Activated CD8-positive, alpha-beta memory T cell treated with anti-CD3 and anti-CD28 coated beads for 4 hours (primary cell): ENCODE results near the gene FXYD5.
"Not testable (repeated sequence)": the region's sequence is repeated elsewhere in the genome, so short reads cannot be mapped to it uniquely, and the experiment has no call there.

Source experiments
- DNase-seq, 2 donors: peaks; one replicate each; pipeline ENCODE4 v3.0.0-alpha.2; 2020; ENCODE audit warnings: low read depth in 2 of 2

Gene FXYD5

GRCh38 chr19:35119578-35120155 lies 34.9 kb upstream of the FXYD5 start:
- DNase-seq: no peak

GRCh38 chr19:35120492-35120891 lies 34.0 kb upstream of the FXYD5 start:
- DNase-seq: no peak

GRCh38 chr19:35120898-35121297 lies 33.6 kb upstream of the FXYD5 start:
- no peak for DNase-seq

GRCh38 chr19:35122687-35123551 lies 31.6 kb upstream of the FXYD5 start:
- DNase-seq: no peak

GRCh38 chr19:35123573-35123972 lies 31.0 kb upstream of the FXYD5 start:
- DNase-seq: no peak

GRCh38 chr19:35124098-35125060 lies 30.2 kb upstream of the FXYD5 start:
- DNase-seq: peak; percentile 72 to 76

GRCh38 chr19:35125270-35125717 lies 29.2 kb upstream of the FXYD5 start:
- DNase-seq: no peak

- no peak for DNase-seq
Measured at GRCh38 chr19:35125749-35126623, 28.5 kb upstream of the FXYD5 start.

- no peak for DNase-seq
Measured at GRCh38 chr19:35126624-35126959, 27.9 kb upstream of the FXYD5 start.

GRCh38 chr19:35127871-35128270 lies 26.7 kb upstream of the FXYD5 start:
- no peak for DNase-seq

GRCh38 chr19:35128398-35129057 lies 26.0 kb upstream of the FXYD5 start:
- no peak for DNase-seq

GRCh38 chr19:35129724-35130274 lies 24.7 kb upstream of the FXYD5 start:
- DNase-seq: not testable (repeated sequence)

GRCh38 chr19:35130761-35131720 lies 23.5 kb upstream of the FXYD5 start:
- DNase-seq: no peak

- no peak for DNase-seq
Measured at GRCh38 chr19:35132254-35132653, 22.3 kb upstream of the FXYD5 start.

GRCh38 chr19:35133826-35134225 lies 20.7 kb upstream of the FXYD5 start:
- DNase-seq: no peak

- DNase-seq: no peak
Measured at GRCh38 chr19:35134601-35135242, 19.8 kb upstream of the FXYD5 start, which contains the start of gene LGI4. TSS of gene LGI4 (minus strand) at chr19:35135059. CDS start at chr19:35134680, 379 bp downstream.

- DNase-seq: peak in 1 of 2 donors; percentile 46
Measured at GRCh38 chr19:35135389-35135909, 19.1 kb upstream of the FXYD5 start.

GRCh38 chr19:35136231-35136630 lies 18.3 kb upstream of the FXYD5 start:
- no peak for DNase-seq
